Smooth muscle cell (in vitro differentiated cells): ENCODE measurements around the gene SLCO3A1. TPM values are rescaled to one million over a fixed set of nuclear protein-coding genes. Genes with fewer than 3 reads are reported as not detected.

Experiments used
- DNase-seq: peaks from one replicate; lab custom pipeline; 2025; ENCODE audit not compliant: unreplicated experiment; lab: John Stamatoyannopoulos, UW
- H2AFZ ChIP-seq: fragments of 200-600 bp; sonication (generic); 2 replicates; pipeline ENCODE4 v1.6.0; 2016; ENCODE audit warnings: antibody characterized with exemption, low read depth, mild to moderate bottlenecking
- H3F3A ChIP-seq: fragments of 200-600 bp; sonication (generic); 2 replicates; pipeline ENCODE4 v1.6.0; 2017; ENCODE audit warnings: antibody characterized with exemption, low read depth
- H3K27ac ChIP-seq: fragments of 200-600 bp; sonication (generic); 2 replicates; pipeline ENCODE4 v1.5.1; 2016; ENCODE audit warnings: low read depth, mild to moderate bottlenecking
- H3K27me3 ChIP-seq: fragments of 200-600 bp; sonication (generic); 2 replicates; pipeline ENCODE4 v1.6.1; 2016; ENCODE audit warnings: low read depth, mild to moderate bottlenecking
- H3K36me3 ChIP-seq: fragments of 200-600 bp; sonication (generic); 2 replicates; pipeline ENCODE4 v1.5.1; 2016; ENCODE audit warnings: low read depth
- H3K4me1 ChIP-seq: fragments of 200-600 bp; sonication (generic); 2 replicates; pipeline ENCODE4 v1.5.1; 2016; ENCODE audit warnings: low read depth
- H3K4me2 ChIP-seq: fragments of 200-600 bp; sonication (generic); 2 replicates; pipeline ENCODE4 v1.6.0; 2016; ENCODE audit warnings: mild to moderate bottlenecking
- H3K4me3 ChIP-seq: fragments of 200-600 bp; sonication (generic); 2 replicates; pipeline ENCODE4 v1.5.1; 2016; ENCODE audit warnings: mild to moderate bottlenecking
- H3K79me2 ChIP-seq: fragments of 200-600 bp; sonication (generic); 2 replicates; pipeline ENCODE4 v1.6.0; 2016; ENCODE audit warnings: low read depth, mild to moderate bottlenecking
- H3K9ac ChIP-seq: fragments of 200-600 bp; sonication (generic); 2 replicates; pipeline ENCODE4 v1.6.0; 2016; ENCODE audit warnings: low read depth
- H3K9me3 ChIP-seq: fragments of 200-600 bp; sonication (generic); replicated peaks from 2 replicates; pipeline ENCODE4 v1.5.1; 2016; ENCODE audit warnings: low read depth
- H4K20me1 ChIP-seq: fragments of 200-600 bp; sonication (generic); 2 replicates; pipeline ENCODE4 v1.6.0; 2016; ENCODE audit warnings: low read depth
- CTCF ChIP-seq: fragments of 200-600 bp; sonication (generic); IDR thresholded peaks from 2 replicates; pipeline ENCODE4 v1.5.1; 2017; ENCODE audit warnings: borderline replicate concordance, mild to moderate bottlenecking, antibody characterized with exemption; ENCODE audit not compliant: insufficient read depth, poor library complexity, severe bottlenecking
- WGBS: methylation state at CpG from one replicate; pipeline ENCODE4 v1.1.7; 2016; ENCODE audit warnings: low lambda C conversion rate; 5-methylcytosine and 5-hydroxymethylcytosine counted together
- polyA plus RNA-seq: library from polyadenylated mRNA; unstranded; fragments of >200 nt; fragmentation: Nextera tagmentation; extraction: Ambion mirVana; gene quantifications from 2 replicates; pipeline ENCODE4 v1.2.1, GENCODE V29; 2016
- total RNA-seq: library from RNA; depleted of rRNA; stranded (reverse); fragments of >200 nt; gene quantifications from 2 replicates; pipeline ENCODE4 v1.2.3, GENCODE V29; 2014

The SLCO3A1 gene
- total and polyA plus RNA-seq, 2 experiments from 2014 or later: 1.3 to 12.6 TPM

- H3K9ac ChIP-seq: no peak overlapping the region
- no peak overlapping the region for H3K27ac ChIP-seq
- no peaks in the 10 kb centered on the region for H3K79me2 ChIP-seq
- no peak overlapping the region for H2AFZ ChIP-seq
- no peak for TF ChIP-seq CTCF
- H3F3A ChIP-seq: no peaks in the 10 kb centered on the region
- H4K20me1 ChIP-seq: no peaks in the 10 kb centered on the region
- no peaks in the 10 kb centered on the region for H3K9me3 ChIP-seq
- no peaks in the 10 kb centered on the region for H3K36me3 ChIP-seq
- no peak overlapping the region for H3K4me3 ChIP-seq
- peaks cover 6% of the 10 kb centered on the region for H3K4me1 ChIP-seq
- DNase-seq: no peak
- WGBS: 84% methylated on average over 12 of the region's 12 CpGs
- H3K4me2 ChIP-seq: no peak overlapping the region
- H3K27me3 ChIP-seq: no peaks in the 10 kb centered on the region
Measured at GRCh38 chr15:92071045-92071634, 217.6 kb downstream of the SLCO3A1 start.

DNA sequence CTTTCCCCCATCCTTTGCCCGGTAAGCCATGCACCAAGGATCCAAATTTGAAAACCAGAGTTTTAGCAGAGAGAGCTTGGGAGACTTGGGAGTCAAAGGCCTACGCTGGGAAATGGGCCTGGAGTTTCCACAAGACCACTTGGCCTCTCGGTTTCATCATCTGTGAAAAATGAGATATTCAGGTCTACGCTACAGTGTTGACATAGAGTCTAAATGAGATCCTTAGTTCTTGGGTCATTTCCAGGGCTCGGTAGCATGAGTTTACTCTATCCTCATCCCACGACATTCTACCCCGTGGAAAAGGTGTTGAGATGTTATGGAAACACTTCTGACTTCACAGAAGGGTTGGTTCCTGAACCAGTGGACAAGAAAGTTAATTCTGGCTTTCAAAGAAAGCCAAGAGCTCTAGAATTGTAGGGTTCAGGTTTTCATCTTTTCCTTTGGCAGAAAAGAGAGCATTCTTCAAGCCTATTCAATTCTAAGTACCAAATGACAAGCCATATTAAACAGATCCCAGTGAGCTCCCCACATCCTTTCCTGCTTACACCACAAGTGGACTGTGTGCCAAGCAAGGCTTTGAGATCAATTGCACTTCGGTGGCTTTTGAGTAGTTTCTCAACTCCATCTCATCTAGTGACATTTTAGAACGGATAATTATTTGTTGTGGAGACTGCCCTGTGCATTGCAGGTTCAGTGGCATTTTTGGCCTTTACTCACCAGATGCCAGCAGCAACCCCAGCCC, 219.7 kb downstream of the SLCO3A1 start:
- Histone ChIP-seq H4K20me1 (no peaks in the 10 kb centered on the region), H3K9ac (no peak overlapping the region), H3K4me1 (peaks cover 6% of the 10 kb centered on the region), H2AFZ (no peak overlapping the region), H3K9me3 (no peaks in the 10 kb centered on the region), H3F3A (no peaks in the 10 kb centered on the region), H3K4me2 (no peak overlapping the region), H3K36me3 (no peaks in the 10 kb centered on the region), H3K27ac (no peak overlapping the region), H3K27me3 (no peaks in the 10 kb centered on the region), H3K79me2 (no peaks in the 10 kb centered on the region), H3K4me3 (no peak overlapping the region)
- DNase-seq: no peak
- WGBS: 87% methylated on average over 9 of the region's 9 CpGs
- TF ChIP-seq CTCF: no peak

DNA sequence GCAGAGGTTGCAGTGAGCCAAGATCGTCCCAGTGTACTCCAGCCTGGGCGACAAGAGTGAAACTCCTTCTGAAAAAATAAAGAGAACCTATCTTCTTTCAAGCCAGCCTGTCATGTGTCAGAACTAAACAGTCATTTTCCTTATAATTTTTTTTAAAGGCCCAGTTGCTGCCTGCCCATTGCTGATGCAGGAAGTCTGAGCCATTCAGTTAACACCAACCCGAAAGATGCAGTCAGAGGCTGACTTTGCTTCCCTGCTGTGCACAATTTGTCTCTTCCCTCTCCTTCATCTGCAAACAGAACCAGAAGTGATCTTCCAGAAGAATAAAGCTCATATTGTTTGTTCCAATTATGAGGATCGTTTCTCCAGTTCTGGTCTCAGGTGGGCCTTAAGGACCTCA, 220.6 kb downstream of the SLCO3A1 start:
- H3K4me2 ChIP-seq: no peak overlapping the region
- no peak for DNase-seq
- H3K4me1 ChIP-seq: peaks cover 6% of the 10 kb centered on the region
- H3K27ac ChIP-seq: no peak overlapping the region
- no peak overlapping the region for H3K9ac ChIP-seq
- H3K36me3 ChIP-seq: no peaks in the 10 kb centered on the region
- H3K9me3 ChIP-seq: no peaks in the 10 kb centered on the region
- no peaks in the 10 kb centered on the region for H3K27me3 ChIP-seq
- no peak for TF ChIP-seq CTCF
- no peak overlapping the region for H2AFZ ChIP-seq
- 86% methylated on average over 4 of the region's 4 CpGs for WGBS
- H3F3A ChIP-seq: no peaks in the 10 kb centered on the region
- H3K4me3 ChIP-seq: no peak overlapping the region
- H4K20me1 ChIP-seq: no peaks in the 10 kb centered on the region
- H3K79me2 ChIP-seq: no peaks in the 10 kb centered on the region
